ENCODE measurements around the gene LDB2.

DNA sequence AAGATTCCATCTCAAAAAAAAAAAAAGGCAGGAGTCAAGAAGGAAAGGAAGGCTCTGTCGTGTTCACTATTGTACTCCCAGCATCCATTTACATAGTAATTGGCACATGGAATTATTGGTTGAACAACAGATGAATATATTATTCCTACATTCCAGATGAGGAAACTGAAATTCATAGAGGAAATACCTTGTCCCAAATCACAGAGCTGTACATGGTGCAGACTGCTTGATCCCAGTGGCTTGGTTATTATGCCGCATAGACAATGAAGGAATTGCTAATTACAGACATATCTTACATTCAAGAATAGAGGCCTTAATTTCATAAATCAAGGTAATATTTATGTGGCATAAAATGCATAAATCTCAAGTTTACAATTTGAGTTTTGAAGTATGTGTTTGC is 63.6 kb downstream of the LDB2 start:
- TF ChIP-seq, protein P1, sequence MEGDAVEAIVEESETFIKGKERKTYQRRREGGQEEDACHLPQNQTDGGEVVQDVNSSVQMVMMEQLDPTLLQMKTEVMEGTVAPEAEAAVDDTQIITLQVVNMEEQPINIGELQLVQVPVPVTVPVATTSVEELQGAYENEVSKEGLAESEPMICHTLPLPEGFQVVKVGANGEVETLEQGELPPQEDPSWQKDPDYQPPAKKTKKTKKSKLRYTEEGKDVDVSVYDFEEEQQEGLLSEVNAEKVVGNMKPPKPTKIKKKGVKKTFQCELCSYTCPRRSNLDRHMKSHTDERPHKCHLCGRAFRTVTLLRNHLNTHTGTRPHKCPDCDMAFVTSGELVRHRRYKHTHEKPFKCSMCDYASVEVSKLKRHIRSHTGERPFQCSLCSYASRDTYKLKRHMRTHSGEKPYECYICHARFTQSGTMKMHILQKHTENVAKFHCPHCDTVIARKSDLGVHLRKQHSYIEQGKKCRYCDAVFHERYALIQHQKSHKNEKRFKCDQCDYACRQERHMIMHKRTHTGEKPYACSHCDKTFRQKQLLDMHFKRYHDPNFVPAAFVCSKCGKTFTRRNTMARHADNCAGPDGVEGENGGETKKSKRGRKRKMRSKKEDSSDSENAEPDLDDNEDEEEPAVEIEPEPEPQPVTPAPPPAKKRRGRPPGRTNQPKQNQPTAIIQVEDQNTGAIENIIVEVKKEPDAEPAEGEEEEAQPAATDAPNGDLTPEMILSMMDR (IDR thresholded peaks at IDR 0.05), result no peak
- TF ChIP-seq POLR2A (IDR thresholded peaks at IDR 0.05), result no peak

All from heart left ventricle (tissue), 13 donors.